HepG2 (cell line): ENCODE measurements around the gene NELL2. TPM values are rescaled to one million over a fixed set of nuclear protein-coding genes. Genes with fewer than 3 reads are reported as not detected.

ENCODE experiments used
- ATAC-seq: fragments of 200-7000 bp; cut with Tn5 transposase; 3 replicates; pipeline ENCODE4 v1.9.1; 2020; ENCODE audit warnings: mild to moderate bottlenecking, moderate library complexity
- BruUV-seq: library from RNA; stranded (reverse); fragments of 400-500 nt; replicated peaks from 2 replicates; lab custom pipeline; 2021; lab: Mats Ljungman, UMichigan
- CTCF ChIA-PET: fragments of 300-600 bp; formaldehyde crosslinking; extraction: SDS; loops from one replicate; lab custom pipeline; 2021; ENCODE audit warnings: low total read pairs, inconsistent platforms, low intra/inter-chr PET ratio; lab: Yijun Ruan, JAX
- POLR2A ChIA-PET: fragments of 350-600 bp; sonication (Branson Sonifier 250); formaldehyde crosslinking; loops from one replicate; lab custom pipeline; 2020; ENCODE audit warnings: antibody characterized with exemption, inconsistent platforms; lab: Yijun Ruan, JAX
- DNase-seq: peaks from one replicate; pipeline ENCODE4 v3.0.0-alpha.2; 2015; ENCODE audit warnings: low spot score
- FAIRE-seq: peaks from 3 replicates; lab custom pipeline; 2011; peaks lifted over from hg19 to GRCh38; lab: Jason Lieb, UNC
- H2AFZ ChIP-seq: one replicate; pipeline ENCODE4 v1.6.1; 2011; ENCODE audit warnings: low read length, inconsistent platforms
- H3K27ac ChIP-seq: fragments of 300-600 bp; 3 replicates; pipeline ENCODE4 v1.8.0; 2011; ENCODE audit warnings: mixed run types, mild to moderate bottlenecking, mixed read lengths, low read length, inconsistent platforms; ENCODE audit not compliant: insufficient read depth; ENCODE audit errors: extremely low read length
- H3K27me3 ChIP-seq, 2 experiments: fragments of 200-600 bp in 1 of 2; 2 replicates in 1 of 2; 3 replicates in 1 of 2; pipeline versions ENCODE4 v1.6.0 to v1.8.0; 2011; ENCODE audit warnings: low read length in 2 of 2, mild to moderate bottlenecking in 2 of 2, moderate library complexity in 2 of 2, inconsistent platforms in 1 of 2; ENCODE audit not compliant: insufficient read depth in 2 of 2, control insufficient read depth in 1 of 2
- H3K36me3 ChIP-seq, 2 experiments: fragments of 200-600 bp in 1 of 2; replicated peaks in 1 of 2; 2 replicates in 1 of 2; 3 replicates in 1 of 2; pipeline versions ENCODE4 v1.5.1 to v1.8.0; 2011; ENCODE audit warnings: low read length in 2 of 2, inconsistent platforms in 1 of 2; ENCODE audit not compliant: insufficient read depth in 2 of 2, control insufficient read depth in 1 of 2
- H3K4me1 ChIP-seq: 2 replicates; pipeline ENCODE4 v1.5.1; 2012; ENCODE audit warnings: low read length, inconsistent platforms; ENCODE audit not compliant: insufficient read depth
- H3K4me2 ChIP-seq: 2 replicates; pipeline ENCODE4 v1.6.0; 2011; ENCODE audit warnings: low read depth, low read length, inconsistent platforms
- H3K4me3 ChIP-seq, 3 experiments: fragments of 200-600 bp in 1 of 3; sonication (generic), shearing (Covaris generic) in 1 of 3; replicated peaks in 1 of 3; 2 replicates each; pipeline ENCODE4 v1.5.1; 2011 to 2016; ENCODE audit warnings: low read length in 3 of 3, inconsistent platforms in 2 of 3, low read depth in 2 of 3, mild to moderate bottlenecking in 2 of 3, control low read depth in 1 of 3, mixed read lengths in 1 of 3; ENCODE audit not compliant: insufficient read depth in 1 of 3
- H3K79me2 ChIP-seq: one replicate; pipeline ENCODE4 v1.6.1; 2011; ENCODE audit warnings: low read length, inconsistent platforms; ENCODE audit not compliant: insufficient read depth
- H3K9ac ChIP-seq: 2 replicates; pipeline ENCODE4 v1.6.0; 2011; ENCODE audit warnings: mild to moderate bottlenecking, low read depth, low read length, inconsistent platforms; ENCODE audit not compliant: insufficient read depth
- H3K9me3 ChIP-seq: 2 replicates; pipeline ENCODE4 v1.5.1; 2012; ENCODE audit warnings: mild to moderate bottlenecking, low read length
- H4K20me1 ChIP-seq: 2 replicates; pipeline ENCODE4 v1.6.0; 2011; ENCODE audit warnings: inconsistent platforms, mild to moderate bottlenecking, low read length, moderate library complexity; ENCODE audit not compliant: insufficient read depth
- FLYWCH1 ChIP-seq: sonication (generic); formaldehyde crosslinking; IDR thresholded peaks from 2 replicates; pipeline ENCODE4 v1.8.1; 2023; ENCODE audit warnings: mild to moderate bottlenecking, missing genetic modification reagents
- MZF1 ChIP-seq: sonication (generic); formaldehyde crosslinking; IDR thresholded peaks from 2 replicates; pipeline ENCODE4 v1.8.1; 2023; ENCODE audit warnings: mild to moderate bottlenecking, missing genetic modification reagents, borderline replicate concordance
- NCOR1 ChIP-seq: fragments of 200-600 bp; sonication (generic); IDR thresholded peaks from 2 replicates; pipeline ENCODE4 v1.7.0; 2017; ENCODE audit warnings: antibody characterized with exemption, low read length, borderline replicate concordance
- PLSCR1 ChIP-seq: sonication (generic); formaldehyde crosslinking; IDR thresholded peaks from 2 replicates; pipeline ENCODE4 v1.5.0; 2020; ENCODE audit warnings: missing genetic modification reagents, mild to moderate bottlenecking, borderline replicate concordance
- SNRNP70 ChIP-seq: fragments of 200-400 bp; formaldehyde crosslinking; IDR thresholded peaks from 2 replicates; pipeline ENCODE4 v1.6.1; 2017; ENCODE audit warnings: mild to moderate bottlenecking, low read depth, low read length, moderate library complexity
- TOPORS ChIP-seq: sonication (generic); formaldehyde crosslinking; IDR thresholded peaks from 2 replicates; pipeline ENCODE4 v1.8.0; 2023; ENCODE audit warnings: mild to moderate bottlenecking, missing genetic modification reagents
- XBP1 ChIP-seq: sonication (generic); formaldehyde crosslinking; IDR thresholded peaks from 2 replicates; pipeline ENCODE4 v1.5.0; 2020; ENCODE audit warnings: missing genetic modification reagents
- ZNF230 ChIP-seq: sonication (generic); formaldehyde crosslinking; IDR thresholded peaks from 2 replicates; pipeline ENCODE4 v1.4.0; 2020; ENCODE audit warnings: mild to moderate bottlenecking, missing genetic modification reagents
- ZNF30 ChIP-seq: sonication (generic); formaldehyde crosslinking; IDR thresholded peaks from 2 replicates; pipeline ENCODE4 v1.5.0; 2020; ENCODE audit warnings: mild to moderate bottlenecking, missing genetic modification reagents
- ZNF770 ChIP-seq: sonication (generic); formaldehyde crosslinking; IDR thresholded peaks from 2 replicates; pipeline ENCODE4 v1.5.0; 2020; ENCODE audit warnings: mild to moderate bottlenecking, missing genetic modification reagents
- ZNF839 ChIP-seq: sonication (generic); formaldehyde crosslinking; IDR thresholded peaks from 2 replicates; pipeline ENCODE4 v1.4.0; 2020; ENCODE audit warnings: missing genetic modification reagents, mild to moderate bottlenecking, borderline replicate concordance
- ZNF878 ChIP-seq: sonication (generic); formaldehyde crosslinking; IDR thresholded peaks from 2 replicates; pipeline ENCODE4 v1.8.1; 2023; ENCODE audit warnings: mild to moderate bottlenecking, missing genetic modification reagents, moderate library complexity
- WGBS: methylation state at CpG from one replicate; pipeline ENCODE4 v1.1.6; 2017; ENCODE audit warnings: low lambda C conversion rate; 5-methylcytosine and 5-hydroxymethylcytosine counted together
- in situ Hi-C: cut with HindIII; loops from 2 replicates; pipeline ENCODE4 v1.10.0; 2017; ENCODE audit warnings: low pct_unique_long_range_greater_than_20kb; ENCODE audit not compliant: extremely low pct_ligation_motif_present
- intact Hi-C: fragments of 100-400 bp; cut with micrococcal nuclease; formaldehyde crosslinking; loops from one replicate; pipeline ENCODE4 v1.10.0; 2022; ENCODE audit not compliant: unreplicated experiment
- polyA plus RNA-seq, 8 experiments: library from polyadenylated mRNA; depleted of rRNA in 3 of 8; stranded (reverse) in 7 of 8; unstranded in 1 of 8; fragments of >200 nt; fragmentation: Illumina TruSeq in 4 of 8; extraction: Trizol in 4 of 8; gene quantifications; 2 replicates each; pipeline versions ENCODE4 v1.2.1 to v1.2.3, GENCODE V29; 2011 to 2016; ENCODE audit warnings: low read depth in 4 of 8, missing spikeins in 1 of 8, mixed read lengths in 1 of 8; ENCODE audit not compliant: insufficient read depth in 1 of 8
- total RNA-seq, 5 experiments: library from RNA; depleted of rRNA; stranded (reverse); fragments of >200 nt; fragmentation: Illumina TruSeq; extraction: Trizol; gene quantifications; 2 replicates each; pipeline ENCODE4 v1.2.3, GENCODE V29; 2016; ENCODE audit warnings: low read depth in 1 of 5
- TF ChIP-seq, protein P1 (sequence below): sonication (generic); formaldehyde crosslinking; IDR thresholded peaks from 2 replicates; pipeline ENCODE4 v1.8.0; 2022; ENCODE audit warnings: mild to moderate bottlenecking, missing genetic modification reagents; ENCODE audit not compliant: insufficient replicate concordance

NELL2 gene
- total and polyA plus RNA-seq, 2 of the 13 experiments (the other 11 are each of a cell fraction or from before 2014, with no cell fraction given) = 0.11 TPM; not detected in 1

GRCh38 chr12:44778863-44779262 lies 97.3 kb downstream of the NELL2 start:
- WGBS = 43% methylated on average over 1 of the region's 1 CpG
- FAIRE-seq = no peak
- CTCF ChIA-PET = no interaction called here

GRCh38 chr12:44777044-44777443 lies 99.1 kb downstream of the NELL2 start:
- Histone ChIP-seq H3K4me2 (no peak overlapping the region), H3K9me3 (no peaks in the 10 kb centered on the region), H3K27ac (no peak overlapping the region), H3K4me3 (no peak overlapping the region), H3K79me2 (no peaks in the 10 kb centered on the region), H3K36me3 (no peaks in the 10 kb centered on the region), H4K20me1 (no peaks in the 10 kb centered on the region), H2AFZ (no peak overlapping the region), H3K4me1 (no peaks in the 10 kb centered on the region), H3K9ac (no peak overlapping the region), H3K27me3 (0 out of 5 replicates have a peak, but pooled peaks cover 0 to 2% of the 10 kb centered on the region in 2 experiments)
- FAIRE-seq (no peak), DNase-seq (no peak), ATAC-seq (no peak)
- ChIA-PET POLR2A (no interaction called here), CTCF (no interaction called here)
- WGBS = 67% methylated on average over 1 of the region's 1 CpG
- intact Hi-C loops (no loop called here), in situ Hi-C loops (loop anchor here (10.0 kb wide), 1 partner anchor 148 kb away; no protein-coding TSS in a partner anchor)
- no TSS peak for BruUV-seq
- no peak for TF ChIP-seq ZNF839 (CRISPR knock-in tag)
- TF ChIP-seq, protein P1, sequence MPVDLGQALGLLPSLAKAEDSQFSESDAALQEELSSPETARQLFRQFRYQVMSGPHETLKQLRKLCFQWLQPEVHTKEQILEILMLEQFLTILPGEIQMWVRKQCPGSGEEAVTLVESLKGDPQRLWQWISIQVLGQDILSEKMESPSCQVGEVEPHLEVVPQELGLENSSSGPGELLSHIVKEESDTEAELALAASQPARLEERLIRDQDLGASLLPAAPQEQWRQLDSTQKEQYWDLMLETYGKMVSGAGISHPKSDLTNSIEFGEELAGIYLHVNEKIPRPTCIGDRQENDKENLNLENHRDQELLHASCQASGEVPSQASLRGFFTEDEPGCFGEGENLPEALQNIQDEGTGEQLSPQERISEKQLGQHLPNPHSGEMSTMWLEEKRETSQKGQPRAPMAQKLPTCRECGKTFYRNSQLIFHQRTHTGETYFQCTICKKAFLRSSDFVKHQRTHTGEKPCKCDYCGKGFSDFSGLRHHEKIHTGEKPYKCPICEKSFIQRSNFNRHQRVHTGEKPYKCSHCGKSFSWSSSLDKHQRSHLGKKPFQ (CRISPR knock-in tag) = no peak
- TF ChIP-seq ZNF30 (CRISPR knock-in tag) = no peak
- no peak for TF ChIP-seq NCOR1
- TF ChIP-seq ZNF230 (CRISPR knock-in tag) = no peak
- TF ChIP-seq TOPORS (CRISPR knock-in tag) = no peak
- no peak for TF ChIP-seq ZNF878 (CRISPR knock-in tag)
- no peak for TF ChIP-seq MZF1 (CRISPR knock-in tag)
- no peak for TF ChIP-seq FLYWCH1
- no peak for TF ChIP-seq ZNF770 (CRISPR knock-in tag)

More at GRCh38 chr12:44778863-44779262, 97.3 kb downstream of the NELL2 start:
- no peak overlapping the region for H3K27ac ChIP-seq
- H3K36me3 ChIP-seq = no peaks in the 10 kb centered on the region
- BruUV-seq = no TSS peak
- H3K4me1 ChIP-seq = no peaks in the 10 kb centered on the region
- no peaks in the 10 kb centered on the region for H3K79me2 ChIP-seq
- in situ Hi-C loops = loop anchor here (10.0 kb wide), 1 partner anchor 146 kb away; no protein-coding TSS in a partner anchor
- no peak overlapping the region for H3K9ac ChIP-seq
- ATAC-seq (no peak), DNase-seq (no peak)
- H3K9me3 ChIP-seq = no peaks in the 10 kb centered on the region
- H3K4me2 ChIP-seq = no peak overlapping the region
- H2AFZ ChIP-seq = no peak overlapping the region
- intact Hi-C loops = no loop called here
- POLR2A ChIA-PET = no interaction called here
- no peak overlapping the region for H3K4me3 ChIP-seq
- no peaks in the 10 kb centered on the region for H3K27me3 ChIP-seq
- TF ChIP-seq PLSCR1 (CRISPR knock-in tag) (no peak), XBP1 (CRISPR knock-in tag) (no peak), SNRNP70 (no peak)
- no peaks in the 10 kb centered on the region for H4K20me1 ChIP-seq
